Measurements from ENCODE around the gene PARP16. TPM values are rescaled to one million over a fixed set of nuclear protein-coding genes. Genes with fewer than 3 reads are reported as not detected.

The PARP16 gene
- total RNA-seq (10 to 100 TPM; 24.3 to 30.9 TPM), polyA plus RNA-seq (ENCODE audit: insufficient read depth, low read depth, low replicate concordance) (12.3 TPM)
- long read RNA-seq, donor 1, partial matches to known transcripts: 0 of 6 reads
- long read RNA-seq, donor 1, other reads (novel, unspliced or antisense): 0 of 6 reads
- long read RNA-seq, donor 2, partial matches to known transcripts: 0 of 4 reads
- long read RNA-seq, donor 2, other reads (novel, unspliced or antisense): 0 of 4 reads

GRCh38 chr15:65286704-65287519 is at the start of gene PARP16:
TSS of gene PARP16 (minus strand) at chr15:65286883. CDS start at chr15:65286426, 457 bp downstream.
- no peaks in the 10 kb centered on the region for H3K9me3 ChIP-seq
- TF ChIP-seq POLR2A (IDR thresholded peaks at IDR 0.05) (no peak), CTCF (IDR thresholded peaks at IDR 0.05) (peak; percentile 27 to 63 (median 34))
- DNase-seq: peak; percentile 93
- H3K4me1 ChIP-seq: peaks cover 4% of the 10 kb centered on the region
- no peaks in the 10 kb centered on the region for H3K27me3 ChIP-seq
- 3 to 6% methylated on average over 22 to 62 of the region's 62 CpGs for WGBS, 2 donors
- no peaks in the 10 kb centered on the region for H3K36me3 ChIP-seq (ENCODE audit: low read depth, missing control alignments)
- peak within 1 kb of the TSS; percentile 81 to 83 for H3K4me3 ChIP-seq
- H3K27ac ChIP-seq: peak within 1 kb of the TSS; percentile 86 to 87
- intact Hi-C loops (cut with DNase I; ENCODE audit: low total_unique reads): no loop called here

DNA sequence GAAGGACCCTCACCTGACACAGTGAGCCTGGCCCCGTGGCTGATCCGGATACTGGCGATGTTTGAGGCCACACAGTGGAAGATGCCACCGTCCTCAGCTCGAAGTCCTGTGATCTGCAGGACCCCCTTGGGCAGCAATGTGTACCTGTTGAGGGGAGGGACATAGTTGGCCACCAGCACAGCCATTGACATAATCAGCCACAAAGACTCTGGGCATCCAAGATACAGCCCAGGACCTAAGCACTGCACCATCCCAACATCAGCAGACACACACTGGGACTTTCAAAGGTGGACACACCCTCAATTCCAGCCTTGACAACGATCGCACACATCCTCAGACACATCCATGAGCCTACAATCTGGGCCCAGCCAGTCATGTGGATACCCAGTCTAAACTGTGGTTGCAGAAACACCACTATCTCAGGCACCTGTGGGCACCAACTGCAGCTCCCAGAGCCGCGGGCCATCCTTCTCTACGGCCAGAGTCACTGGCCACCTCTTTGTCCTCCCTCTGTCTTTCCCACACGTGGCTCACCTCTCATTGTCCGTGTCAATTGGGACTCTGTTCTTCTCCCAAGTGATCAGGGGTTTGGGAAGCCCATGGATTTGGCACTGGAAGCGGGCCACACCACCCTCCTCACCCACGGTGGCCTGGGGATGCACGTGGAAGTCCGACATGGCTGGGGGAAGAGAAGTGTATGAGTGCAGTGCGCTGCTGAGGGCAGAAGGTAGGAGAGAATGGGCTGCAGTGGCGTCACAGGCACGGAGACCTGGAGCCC is 48.8 kb upstream of the PARP16 start:
- no peak for DNase-seq
- 93 to 95% methylated on average over 11 to 19 of the region's 19 CpGs for WGBS, 2 donors
- H3K36me3 ChIP-seq (ENCODE audit: low read depth, missing control alignments): no peaks in the 10 kb centered on the region
- no peak for TF ChIP-seq CTCF (IDR thresholded peaks at IDR 0.05)
- TF ChIP-seq POLR2A (IDR thresholded peaks at IDR 0.05): no peak
- peaks cover 3% of the 10 kb centered on the region for H3K4me1 ChIP-seq
- no peaks in the 10 kb centered on the region for H3K9me3 ChIP-seq
- no peak overlapping the region for H3K27ac ChIP-seq
- no peak overlapping the region for H3K4me3 ChIP-seq
- H3K27me3 ChIP-seq: no peaks in the 10 kb centered on the region
- intact Hi-C loops (cut with DNase I; ENCODE audit: low total_unique reads): loop anchor here (10.0 kb wide), 1 partner anchor 859 kb away; no protein-coding TSS in a partner anchor

DNA sequence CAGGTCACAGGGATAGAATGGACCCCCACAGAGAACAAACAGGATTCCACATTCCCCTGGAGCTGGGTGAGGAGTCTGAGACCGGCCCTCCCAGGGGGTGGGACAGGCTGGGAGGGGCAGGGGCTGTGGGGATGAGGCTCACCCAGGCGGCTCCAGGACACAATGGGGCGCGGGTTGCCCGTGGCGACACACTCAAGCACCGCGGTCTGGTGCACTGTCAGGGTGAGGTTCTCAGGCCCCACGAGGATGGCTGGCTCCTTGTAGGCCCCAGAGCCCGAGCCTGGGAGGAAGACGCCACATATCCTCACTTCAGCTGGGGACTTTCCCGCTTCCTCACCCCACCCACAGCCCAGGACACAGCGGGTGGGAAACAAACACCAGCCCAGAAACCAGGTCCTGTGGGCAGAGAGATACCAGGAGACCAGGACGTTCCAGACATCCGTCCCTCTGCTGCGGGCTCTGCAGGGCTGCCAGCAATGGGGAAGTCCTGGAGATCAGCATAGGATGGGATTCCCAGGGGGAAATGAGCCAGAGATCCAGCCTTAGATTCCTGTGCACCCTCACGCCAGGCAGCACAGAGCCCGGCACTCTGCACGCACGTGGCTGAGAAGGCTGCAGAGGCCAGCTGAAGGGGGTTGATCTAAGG is 48.0 kb upstream of the PARP16 start:
- intact Hi-C loops (cut with DNase I; ENCODE audit: low total_unique reads): loop anchor here (10.0 kb wide), 1 partner anchor 860 kb away; no protein-coding TSS in a partner anchor

More for the DNA sequence above, 48.0 kb upstream of the PARP16 start:
- Histone ChIP-seq H3K36me3 (ENCODE audit: low read depth, missing control alignments) (no peaks in the 10 kb centered on the region), H3K27ac (no peak overlapping the region), H3K4me3 (no peak overlapping the region), H3K27me3 (no peaks in the 10 kb centered on the region), H3K9me3 (no peaks in the 10 kb centered on the region), H3K4me1 (peaks cover 3% of the 10 kb centered on the region)
- DNase-seq: no peak
- TF ChIP-seq CTCF (IDR thresholded peaks at IDR 0.05): no peak
- TF ChIP-seq POLR2A (IDR thresholded peaks at IDR 0.05): no peak
- WGBS, 2 donors: 89% methylated on average over 18 to 20 of the region's 20 CpGs

Data from testis (tissue), 5 donors.